Prostate gland (tissue), 2 donors: ENCODE results near the gene SLC38A10.

Experiments
- POLR2A ChIP-seq: fragments of 450-650 bp; IDR thresholded peaks from one replicate; pipeline ENCODE4 v1.6.1; 2016; ENCODE audit warnings: antibody characterized with exemption, mild to moderate bottlenecking
- POLR2AphosphoS5 ChIP-seq: sonication (generic); formaldehyde crosslinking; IDR thresholded peaks from one replicate; pipeline ENCODE4 v1.6.1; 2017; ENCODE audit warnings: antibody characterized with exemption
- TF ChIP-seq, protein P1 (sequence below), 4 experiments: fragments of 200-600 bp in 2 of 4; fragments of 450-650 bp in 2 of 4; sonication (generic) in 2 of 4; IDR thresholded peaks; 1 replicate in 3 of 4; 2 replicates in 1 of 4; pipeline ENCODE4 v1.5.1; 2016 to 2019; ENCODE audit warnings: antibody characterized with exemption in 4 of 4, mild to moderate bottlenecking in 2 of 4, moderate library complexity in 2 of 4

DNA sequence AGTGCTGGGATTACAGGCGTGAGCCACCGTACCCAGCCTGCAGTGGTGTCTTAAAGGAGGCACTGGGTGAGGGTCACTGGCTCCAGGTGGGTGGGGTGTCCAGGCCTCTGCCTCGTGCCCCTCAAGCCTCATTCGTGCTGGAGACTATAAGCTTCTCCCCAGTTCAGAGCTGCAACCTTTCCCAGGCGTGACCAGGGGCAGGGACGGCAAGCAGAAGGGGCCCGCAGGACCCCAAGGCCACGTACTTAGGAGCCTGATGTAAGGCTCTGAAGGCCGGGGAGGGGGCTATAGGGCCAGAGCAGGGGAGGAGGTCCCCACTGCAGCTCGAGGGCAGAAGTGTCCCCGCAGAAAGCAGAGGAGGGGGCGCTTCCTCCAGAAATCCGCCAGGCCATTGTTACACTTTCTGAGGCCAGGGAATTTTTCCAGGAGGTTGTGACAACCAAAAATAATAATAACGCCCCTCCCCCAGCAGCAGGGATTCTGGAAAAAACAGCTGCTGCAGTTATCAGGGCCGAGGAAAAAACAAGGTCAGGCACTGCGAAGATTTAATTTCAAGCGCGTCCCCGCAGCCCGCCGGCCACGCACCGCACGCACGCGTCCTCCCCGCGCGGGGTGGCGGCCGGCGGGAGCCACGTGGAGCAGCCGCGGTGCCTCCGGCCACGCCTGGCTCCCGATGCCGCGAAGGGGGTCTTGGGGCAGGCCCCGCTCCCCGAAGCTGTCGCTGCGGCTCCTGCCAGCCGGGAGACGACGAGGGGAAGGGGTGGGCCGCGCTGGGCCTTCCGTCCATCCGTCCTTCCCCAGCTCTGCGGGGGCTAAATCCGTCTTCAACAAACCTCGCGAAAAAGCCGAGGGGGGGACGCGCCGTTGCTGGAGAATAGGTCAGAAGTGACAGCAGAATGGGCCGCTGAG is 45.8 kb upstream of the SLC38A10 start:
- TF ChIP-seq POLR2AphosphoS5 (no peak), POLR2A (no peak)
- TF ChIP-seq, protein P1, sequence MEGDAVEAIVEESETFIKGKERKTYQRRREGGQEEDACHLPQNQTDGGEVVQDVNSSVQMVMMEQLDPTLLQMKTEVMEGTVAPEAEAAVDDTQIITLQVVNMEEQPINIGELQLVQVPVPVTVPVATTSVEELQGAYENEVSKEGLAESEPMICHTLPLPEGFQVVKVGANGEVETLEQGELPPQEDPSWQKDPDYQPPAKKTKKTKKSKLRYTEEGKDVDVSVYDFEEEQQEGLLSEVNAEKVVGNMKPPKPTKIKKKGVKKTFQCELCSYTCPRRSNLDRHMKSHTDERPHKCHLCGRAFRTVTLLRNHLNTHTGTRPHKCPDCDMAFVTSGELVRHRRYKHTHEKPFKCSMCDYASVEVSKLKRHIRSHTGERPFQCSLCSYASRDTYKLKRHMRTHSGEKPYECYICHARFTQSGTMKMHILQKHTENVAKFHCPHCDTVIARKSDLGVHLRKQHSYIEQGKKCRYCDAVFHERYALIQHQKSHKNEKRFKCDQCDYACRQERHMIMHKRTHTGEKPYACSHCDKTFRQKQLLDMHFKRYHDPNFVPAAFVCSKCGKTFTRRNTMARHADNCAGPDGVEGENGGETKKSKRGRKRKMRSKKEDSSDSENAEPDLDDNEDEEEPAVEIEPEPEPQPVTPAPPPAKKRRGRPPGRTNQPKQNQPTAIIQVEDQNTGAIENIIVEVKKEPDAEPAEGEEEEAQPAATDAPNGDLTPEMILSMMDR (IDR thresholded peaks at IDR 0.05) = no peak
